Stimulated activated CD4-positive, alpha-beta T cell treated with anti-CD3 and anti-CD28 coated beads, Interleukin-2, amount 100 ng/mL, for 24 hours (primary cell): Measurements from ENCODE around the gene MRAS.

Experiments
- DNase-seq, 2 donors: peaks; one replicate each; pipeline ENCODE4 v3.0.0-alpha.2; 2020

The MRAS gene

DNA sequence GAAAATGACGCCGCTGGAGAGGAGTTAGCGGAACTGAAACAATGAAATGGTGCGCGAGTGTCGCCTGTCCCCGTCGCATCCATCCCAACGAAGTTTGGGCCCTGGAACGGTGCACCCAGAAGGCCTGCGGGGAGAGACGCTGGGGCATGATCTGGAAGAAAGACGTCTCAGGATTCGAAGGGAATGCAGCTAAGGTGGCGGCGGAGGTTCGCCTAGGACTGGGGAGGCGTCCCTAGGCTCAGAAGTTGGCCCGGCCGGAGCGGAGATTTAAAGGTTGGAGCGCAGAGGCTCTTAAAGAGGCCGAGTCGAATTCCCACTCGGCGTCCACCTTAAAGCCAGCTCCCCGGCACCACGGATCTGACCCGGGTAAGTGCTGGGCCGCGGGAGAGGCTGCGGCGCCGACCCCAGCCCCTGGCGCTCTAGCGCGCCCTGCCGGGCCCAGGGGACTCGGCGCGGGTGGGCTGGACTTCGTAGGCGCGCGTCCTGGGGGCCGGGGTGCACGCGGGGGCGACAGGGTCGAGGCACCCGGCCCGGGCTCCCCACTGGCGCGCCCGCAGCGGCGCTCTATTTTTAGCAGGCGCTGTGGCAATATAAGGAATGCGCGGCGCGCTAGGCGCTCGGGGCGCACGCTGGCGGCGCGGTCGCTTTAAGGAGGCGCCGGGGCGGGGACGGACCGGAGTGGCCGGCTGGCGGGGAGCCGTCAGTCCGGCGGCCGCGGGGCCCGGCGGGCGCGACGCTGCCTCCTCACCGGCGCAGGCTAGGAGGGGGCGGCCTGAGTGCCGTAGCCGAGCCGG, at the start of gene MRAS:
Gene MRAS (plus strand): TSS at position 620 of the 794 bp plus-strand sequence. CDS start 24,305 bp downstream, outside the sequence.
- DNase-seq = peak in 1 of 2 donors; percentile 46

DNA sequence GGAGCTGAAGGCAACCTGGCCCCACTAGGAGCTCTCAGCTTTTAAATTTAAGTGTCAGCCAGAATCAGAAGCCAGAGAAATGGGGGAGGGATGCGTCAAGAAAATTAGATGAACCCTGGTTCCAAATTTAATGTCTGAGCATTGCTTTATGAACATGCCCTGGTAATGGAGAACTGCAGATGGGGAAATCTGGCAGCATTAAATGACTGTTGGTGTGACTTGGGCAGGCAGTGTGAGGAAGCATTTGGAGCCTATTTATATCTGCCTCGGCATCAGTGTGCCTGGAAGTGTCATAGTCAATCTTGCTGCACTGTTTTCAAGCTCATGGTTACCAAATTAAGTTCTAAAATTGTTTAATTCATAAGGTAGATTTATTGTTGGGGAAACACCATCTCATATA, 47.7 kb upstream of the MRAS start:
- DNase-seq = no peak

DNA sequence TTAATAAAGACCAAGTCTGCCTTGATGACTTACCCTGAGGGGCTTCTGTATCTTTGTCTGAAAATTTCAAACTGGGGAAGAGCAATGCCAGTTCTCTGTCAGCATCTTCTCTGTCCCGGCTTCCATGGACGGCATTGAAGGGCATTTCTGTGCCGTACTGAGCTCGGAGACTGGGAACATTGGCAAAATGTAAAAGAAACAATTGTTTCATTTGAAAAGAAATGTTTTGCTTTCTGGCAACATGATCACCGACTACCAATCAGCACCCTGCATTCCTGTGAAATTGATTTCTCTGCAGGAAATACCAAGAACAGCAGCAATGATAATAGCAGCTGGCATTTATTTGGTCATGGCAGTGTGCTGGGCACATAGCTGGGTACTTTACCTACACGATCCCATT, 44.9 kb upstream of the MRAS start:
- no peak for DNase-seq

DNA sequence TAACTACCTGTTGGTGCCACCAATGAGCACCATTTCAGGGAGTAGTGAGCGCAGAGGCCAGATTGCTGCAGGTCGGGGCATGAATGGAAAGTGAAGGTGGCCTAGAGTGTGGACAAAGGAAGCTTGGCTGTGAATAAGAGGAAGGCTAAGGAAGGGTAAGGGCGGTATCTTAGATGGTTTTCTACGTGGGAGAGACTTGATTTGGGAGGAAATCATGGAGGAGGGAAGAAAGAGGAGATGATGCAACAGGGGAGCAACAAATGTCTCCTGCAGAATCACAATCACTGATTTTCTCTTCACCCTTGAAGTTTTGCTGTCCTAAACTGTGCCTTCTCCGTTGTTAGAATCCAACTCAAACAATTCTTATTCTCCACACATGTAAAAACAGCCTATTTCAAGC, 40.5 kb upstream of the MRAS start:
- no peak for DNase-seq

DNA sequence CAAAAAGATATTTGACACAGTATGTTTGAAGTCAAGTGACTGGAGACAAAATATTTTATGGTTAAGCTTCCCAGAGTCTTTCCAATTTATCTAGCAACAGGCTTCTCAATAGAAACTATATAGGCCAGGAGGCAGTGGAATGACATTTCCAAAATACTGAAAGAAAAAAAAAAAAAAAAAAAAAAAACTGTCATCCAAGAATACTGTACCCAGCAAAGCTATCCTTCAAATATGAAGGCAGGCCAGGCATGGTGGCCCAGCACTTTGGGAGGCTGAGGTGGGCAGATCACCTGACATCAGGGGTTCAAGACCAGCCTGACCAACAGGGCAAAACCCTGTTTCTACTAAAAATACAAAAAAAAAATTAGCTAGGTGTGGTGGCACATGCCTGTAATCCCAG, 39.6 kb upstream of the MRAS start:
- no peak for DNase-seq

DNA sequence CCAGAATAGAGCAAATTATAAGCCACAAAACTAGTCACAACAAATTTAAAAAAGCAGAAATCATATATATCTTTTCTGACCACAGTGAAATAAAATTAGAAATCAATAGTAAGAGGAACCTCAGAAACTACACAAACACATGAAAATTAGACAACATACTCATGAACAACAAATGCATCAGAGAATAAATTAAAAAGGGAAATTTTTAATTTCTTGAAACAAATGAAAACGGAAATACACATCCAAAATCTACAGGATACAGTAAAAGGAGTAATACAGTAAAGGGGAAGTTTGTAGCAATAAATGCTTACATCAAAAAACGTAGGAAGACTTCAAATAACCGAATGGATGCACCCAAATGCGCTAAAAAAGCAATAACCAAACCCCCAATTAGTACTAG, 37.9 kb upstream of the MRAS start:
- no peak for DNase-seq

DNA sequence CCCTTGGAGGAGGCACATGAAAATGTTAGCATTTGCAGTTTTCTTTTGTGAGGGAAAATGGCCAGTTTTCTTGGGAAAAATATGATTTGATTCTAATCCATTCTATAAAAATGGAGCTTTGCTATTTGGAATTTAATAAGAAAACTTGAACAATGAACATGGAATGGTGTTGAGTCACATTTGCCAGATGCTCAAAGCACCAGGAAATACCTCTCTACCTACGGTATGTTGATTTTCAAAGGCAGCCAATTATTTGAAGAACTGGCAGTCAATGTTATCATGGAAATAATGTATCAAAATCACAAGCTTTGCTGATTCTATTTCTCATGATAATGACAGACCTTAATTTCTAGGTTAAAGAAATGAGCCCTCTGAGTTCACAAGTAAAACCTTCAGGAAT, 33.6 kb upstream of the MRAS start:
- DNase-seq = no peak

DNA sequence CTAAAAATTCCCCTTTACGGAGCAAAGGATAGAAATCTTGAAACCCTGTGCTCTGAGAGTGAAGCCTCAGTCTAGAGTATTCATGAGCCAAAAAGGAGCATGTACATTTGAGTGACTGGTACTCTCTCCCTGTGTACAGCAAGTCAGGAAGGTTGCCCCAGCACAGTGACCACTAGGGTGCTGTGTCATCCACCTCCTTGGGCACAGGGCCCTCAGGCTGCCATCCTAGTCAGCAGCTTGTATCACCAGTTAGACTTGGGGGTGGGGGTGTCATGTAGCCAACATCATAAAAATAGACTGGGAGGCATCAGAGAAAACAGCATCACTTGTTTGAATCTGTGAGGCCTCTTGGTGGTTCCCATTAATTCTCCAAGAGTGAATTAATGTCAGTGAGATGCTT, 30.7 kb upstream of the MRAS start:
- no peak for DNase-seq

DNA sequence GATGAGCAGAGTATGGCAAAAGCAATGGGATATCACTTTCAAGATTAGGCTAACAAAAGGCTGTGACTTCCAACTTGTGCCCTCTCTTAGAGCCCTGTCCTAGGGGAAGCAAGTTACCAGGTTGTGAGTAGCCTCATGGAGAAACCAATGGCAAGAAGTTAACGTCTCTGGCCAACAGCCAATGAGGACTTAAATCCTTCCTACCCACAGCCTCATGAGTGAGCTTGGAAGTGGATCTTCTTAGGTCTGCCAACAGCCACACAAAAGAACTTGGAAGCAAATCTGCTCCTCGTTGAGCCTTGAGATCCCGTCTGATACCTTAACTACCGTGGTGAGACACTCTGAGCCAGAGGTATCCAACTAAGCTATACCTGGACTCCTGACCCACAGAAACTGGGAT, 24.4 kb upstream of the MRAS start:
- no peak for DNase-seq

DNA sequence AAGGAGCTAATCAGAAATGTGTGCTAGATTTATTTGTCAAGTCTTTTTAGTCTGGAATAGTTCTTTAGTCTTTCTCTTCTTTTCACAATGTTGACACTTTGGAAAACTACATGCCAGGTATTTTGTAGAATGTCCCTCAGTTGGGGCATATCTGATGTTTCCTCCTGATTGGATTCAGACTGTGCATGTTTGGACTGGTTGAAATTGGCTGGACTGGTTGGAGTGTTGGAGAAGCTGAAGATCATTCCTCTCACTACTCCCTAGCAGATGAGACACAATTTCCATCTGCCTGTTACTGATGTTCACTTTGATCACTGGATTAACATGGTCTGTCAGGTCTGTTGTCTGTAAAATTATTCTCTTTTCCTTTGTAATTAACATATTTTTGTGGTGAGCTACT, 22.4 kb upstream of the MRAS start:
- no peak for DNase-seq

DNA sequence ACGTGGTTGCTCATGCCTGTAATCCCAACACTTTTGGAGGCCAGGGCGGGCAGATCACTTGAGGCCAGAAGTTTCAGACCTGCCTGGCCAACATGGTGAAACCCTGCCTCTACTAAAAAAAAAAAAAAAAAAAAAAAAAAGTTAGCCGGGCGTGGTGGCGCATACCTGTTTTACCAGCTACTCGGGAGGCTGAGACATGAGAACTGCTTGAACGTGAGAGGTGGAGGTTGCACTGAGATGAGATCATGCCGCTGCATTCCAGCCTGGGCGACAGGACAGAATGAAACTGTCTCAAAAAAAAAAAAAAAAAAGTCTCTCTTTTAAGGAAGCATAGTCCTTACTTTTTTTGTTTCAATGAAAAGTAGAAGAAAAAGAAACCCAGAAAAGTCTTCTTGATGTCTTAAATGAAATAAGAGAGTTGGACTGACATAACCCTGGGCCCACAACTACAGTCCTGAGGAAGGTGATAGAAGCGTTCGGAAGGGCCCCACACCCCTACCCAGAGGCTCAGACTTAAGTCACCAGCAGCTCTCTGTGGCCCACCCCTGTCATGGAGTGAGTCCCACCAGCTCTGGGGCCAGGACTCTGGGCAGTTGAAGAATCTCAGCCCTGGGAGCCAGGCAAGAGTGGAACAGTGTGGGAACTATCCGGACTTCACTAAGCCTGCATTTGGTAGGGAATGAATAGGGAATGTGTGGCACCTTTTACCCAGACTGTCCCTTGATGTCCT, 21.3 kb upstream of the MRAS start:
- DNase-seq = no peak

DNA sequence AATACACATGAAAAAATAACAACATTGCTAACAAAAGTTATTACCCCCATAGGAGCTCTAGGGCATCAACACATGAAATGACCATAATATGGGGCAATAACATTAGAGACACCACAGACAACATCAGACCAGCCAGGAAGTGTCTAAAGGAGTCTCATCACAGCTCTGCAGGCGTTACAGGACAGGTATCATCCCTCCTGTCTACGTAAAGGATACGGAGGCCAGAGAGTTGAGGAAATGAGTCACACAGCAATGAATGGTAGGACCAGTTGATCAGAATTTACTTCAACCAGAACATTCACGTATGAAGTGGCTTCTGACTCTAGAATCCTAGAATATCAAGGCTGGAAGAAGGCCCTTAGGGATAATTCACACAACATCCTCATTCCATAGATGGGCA, 20.5 kb upstream of the MRAS start:
- DNase-seq = no peak

DNA sequence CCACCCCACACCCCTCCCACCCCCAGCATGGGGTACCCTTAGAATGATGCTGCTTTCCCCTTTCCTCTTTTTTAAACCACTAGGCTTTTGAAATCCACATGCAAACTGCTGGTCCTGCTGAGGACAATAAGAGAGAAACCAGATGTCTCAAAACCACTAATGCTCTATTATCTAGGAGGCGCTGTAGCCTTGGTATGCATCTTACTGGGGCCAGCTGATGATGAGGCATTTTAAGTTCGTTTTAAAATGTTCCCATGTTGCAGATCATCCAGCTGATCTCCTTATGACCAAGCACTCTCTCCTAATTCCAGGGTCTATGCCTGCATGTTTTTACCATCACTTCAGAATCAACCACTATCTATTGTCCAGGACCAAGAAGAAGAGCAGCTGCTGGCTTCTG, 20.0 kb upstream of the MRAS start:
- DNase-seq = no peak

DNA sequence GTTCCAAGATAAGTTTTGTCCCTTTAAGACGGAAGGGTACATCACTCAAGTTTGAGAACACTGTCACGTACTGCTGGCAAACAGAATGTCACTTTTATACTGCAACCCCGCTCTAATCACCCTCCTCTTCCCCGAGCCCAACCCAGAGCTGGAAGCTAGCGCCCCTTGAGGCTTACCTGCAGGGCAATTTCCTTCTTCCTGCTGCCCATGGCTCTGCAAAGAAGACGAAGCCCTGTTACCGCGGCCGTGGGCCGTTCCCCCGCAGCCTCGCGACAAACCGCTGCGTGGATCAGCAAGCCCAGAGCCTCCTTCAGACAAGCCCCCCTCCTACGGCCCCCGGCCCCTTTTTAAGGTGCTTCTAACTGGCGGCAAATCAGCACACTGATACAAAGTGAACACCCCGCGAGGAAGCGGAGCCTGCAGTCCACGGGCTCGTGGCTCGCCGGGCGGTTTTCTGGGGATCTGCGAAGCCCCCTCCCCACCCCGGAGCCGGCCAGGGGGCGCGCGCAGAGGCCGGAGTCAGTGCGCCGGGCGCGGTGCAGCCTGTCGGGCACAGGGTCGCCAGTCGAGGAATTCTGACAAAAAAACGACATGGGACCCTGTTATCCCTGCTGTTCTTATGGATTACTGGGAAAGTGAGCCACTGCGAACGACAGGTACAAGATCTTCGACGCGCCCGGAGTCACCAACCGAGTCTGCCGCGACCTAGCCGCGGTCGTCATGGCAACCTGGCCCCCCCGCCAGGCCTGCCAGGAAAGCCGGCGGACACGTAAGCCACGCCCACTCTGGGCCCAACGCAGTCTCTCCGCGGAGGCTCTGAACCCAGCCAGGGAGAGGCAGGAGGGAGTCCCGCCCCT, 19.0 kb upstream of the MRAS start, which contains the start of gene NME9:
Gene NME9 (minus strand): TSS at position 725 of the 857 bp plus-strand sequence. CDS start 516 bp downstream, at position 209.
- peak; percentile 87 to 90 for DNase-seq

DNA sequence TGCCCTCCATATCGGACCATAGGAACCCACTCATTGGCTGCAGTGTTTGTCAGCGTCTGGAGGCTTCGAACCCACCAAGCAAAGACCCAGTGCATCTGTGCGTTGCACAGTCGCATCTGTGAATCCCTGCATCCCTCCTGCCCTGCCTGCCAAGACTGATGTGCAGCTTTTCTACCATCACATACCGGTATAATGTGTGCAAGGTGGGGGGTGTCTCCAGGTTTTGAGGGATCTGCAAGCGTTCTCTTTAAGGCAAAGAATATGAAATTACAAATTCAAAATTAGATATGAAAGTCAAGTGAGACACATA, 18.4 kb upstream of the MRAS start:
- no peak for DNase-seq

DNA sequence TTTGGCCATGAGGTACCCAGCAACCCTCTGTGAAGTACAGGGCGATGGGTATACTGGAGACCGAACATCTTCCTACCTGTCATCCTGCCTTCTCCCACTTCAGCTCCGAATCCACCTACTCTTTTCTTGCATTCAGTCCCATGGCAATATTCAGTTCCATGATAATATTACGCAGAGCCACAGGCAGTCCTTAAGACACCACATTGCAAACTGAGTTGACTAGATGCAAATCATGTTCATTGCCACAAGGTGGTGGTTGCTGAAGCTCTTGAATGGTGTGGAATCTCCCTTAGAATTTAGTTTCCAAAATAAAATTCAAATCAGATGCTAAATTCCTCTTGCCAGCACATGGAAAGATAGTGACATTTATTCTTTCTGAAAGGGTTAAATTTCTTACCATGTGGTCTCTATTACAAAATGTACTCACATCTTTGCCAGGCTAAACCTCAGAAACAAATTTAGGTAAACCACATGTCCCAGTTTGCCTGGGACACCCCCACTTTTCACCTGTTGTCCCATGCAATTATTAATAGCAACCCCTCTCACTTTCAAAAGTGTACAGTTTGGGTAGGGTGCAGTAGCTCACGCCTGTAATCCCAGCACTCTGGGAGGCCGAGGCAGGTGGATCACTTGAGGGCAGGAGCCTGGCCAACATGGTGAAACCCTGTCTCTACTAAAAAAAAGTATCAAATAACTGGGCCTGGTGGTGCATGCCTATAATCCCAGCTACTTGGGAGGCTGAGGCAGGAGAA, 17.1 kb upstream of the MRAS start:
- DNase-seq = no peak

DNA sequence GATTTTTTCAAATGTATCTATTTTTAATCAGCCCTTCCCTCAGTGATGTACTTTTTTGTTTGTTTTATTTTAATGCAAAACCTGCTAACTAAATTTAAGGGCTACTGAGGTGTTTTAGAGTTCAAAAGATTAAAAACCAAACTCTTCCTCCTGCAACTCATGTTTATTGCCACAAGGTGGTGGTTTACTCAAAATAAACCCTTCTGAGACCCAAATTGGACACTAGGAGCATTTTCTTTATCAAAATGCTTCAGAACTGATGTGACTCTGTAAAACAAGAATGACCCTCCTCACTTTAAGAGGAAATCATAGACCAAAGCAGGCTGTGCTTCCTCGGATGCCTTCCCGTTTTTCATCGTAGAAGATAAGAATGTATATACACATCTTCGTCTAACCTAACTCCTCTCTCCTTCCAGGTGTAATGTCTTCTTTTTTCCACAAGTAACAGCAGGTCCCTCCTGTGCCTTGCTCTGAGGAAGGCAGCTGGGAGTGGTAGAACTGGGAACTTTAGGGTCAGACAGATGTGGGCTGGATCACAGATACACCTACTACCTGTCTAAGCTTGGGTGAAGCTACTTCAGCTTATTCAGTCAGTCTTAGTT, 15.8 kb upstream of the MRAS start:
- DNase-seq = no peak

DNA sequence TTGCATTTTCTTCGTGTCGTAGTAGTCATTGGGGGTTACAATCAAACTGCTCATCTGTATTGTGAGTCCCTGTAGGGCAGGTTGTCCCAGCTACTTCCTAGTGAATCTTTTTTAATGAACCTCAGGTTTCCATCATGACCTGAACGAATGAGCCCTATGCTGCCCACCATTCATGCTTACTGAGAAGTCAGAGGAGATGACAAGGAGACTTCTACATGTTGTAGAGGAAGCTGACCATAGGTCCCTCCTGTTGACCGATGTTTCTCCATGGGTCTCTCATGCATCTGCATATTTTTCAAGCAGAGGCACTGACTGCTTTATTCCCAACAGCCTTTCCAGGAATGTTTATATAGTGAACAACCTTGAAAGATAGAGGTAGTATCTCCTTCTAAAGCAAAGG, 13.8 kb upstream of the MRAS start:
- no peak for DNase-seq

DNA sequence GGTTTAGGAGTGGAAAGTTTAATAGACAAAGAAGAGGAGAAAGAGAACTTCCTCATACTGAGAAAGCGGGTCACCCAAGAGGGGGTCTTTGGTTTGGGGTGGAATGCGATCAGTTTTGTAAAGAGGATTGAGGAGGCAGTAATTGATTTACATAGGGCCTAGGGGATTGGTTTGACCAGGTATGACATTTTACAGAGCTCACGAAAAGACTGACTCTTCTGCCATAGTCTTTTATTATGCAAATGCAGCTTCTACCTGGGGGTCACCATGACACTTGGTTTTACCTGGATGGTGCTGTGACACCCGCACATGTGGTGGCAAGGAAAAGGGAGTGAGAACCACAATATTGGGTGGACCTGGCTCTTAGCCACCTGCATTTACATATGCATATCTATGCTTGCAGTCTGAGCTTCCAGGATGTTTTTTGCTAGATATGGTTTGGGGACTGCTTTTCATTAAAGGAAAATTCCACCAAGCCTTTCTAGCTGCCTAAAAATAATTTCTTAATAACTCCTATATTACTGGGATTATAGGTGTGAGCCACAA, 11.9 kb upstream of the MRAS start:
- DNase-seq = no peak

DNA sequence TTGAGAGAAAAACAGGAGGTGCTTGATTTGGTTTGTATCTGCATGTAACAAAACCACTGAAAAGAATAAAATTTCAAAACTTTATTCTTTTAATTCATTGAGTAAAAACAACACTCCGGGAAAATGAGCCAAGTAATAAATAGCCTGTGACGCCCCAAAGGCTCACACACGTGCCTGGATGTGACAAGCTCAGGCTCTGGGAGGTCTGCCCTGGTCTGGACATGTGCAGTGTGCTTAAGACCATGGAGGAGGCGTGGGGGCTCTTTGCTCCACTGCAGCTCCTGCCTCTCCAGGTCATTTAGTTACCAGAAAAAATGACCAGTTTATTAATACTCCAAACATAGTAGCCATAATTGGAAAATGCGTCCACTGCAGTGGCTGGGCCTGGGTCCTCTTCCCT, 10.1 kb upstream of the MRAS start:
- no peak for DNase-seq

DNA sequence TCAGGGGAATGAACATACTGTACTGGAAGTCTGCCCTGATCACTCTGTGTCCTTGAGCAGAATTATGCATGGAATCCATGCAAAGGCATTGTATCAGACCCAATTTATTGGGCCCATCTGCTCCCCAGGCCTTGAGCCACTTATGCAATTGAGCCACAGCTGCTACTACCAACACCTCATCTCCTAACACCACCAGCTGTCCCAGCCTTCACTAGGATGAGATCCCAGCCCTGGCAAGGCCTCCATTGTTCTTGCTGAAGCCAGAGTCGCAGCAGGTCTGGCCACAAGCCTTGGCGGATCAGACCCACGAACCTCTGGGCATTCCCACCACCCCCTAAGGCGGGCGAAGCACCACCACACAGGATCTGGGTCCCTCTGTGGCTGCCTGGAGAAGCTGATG, 9.6 kb upstream of the MRAS start:
- no peak for DNase-seq

DNA sequence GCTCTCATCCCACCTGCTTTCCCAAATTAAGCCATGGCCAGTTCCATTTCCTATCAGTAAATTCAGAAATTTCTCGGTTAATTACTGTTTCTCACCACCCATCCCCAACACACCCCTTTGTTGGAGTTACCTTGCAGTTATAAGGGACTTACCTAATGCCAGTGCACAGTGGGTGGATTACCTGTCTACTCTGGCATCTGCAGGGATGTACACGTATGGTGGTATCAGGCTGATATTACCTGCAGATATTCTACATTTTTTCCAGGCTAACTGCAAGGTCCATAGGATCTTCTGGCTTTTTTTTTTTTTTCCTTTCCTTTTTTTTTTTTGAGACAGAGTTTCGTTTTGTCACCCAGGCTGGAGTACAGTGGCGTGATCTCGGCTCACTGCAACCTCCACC, 7.9 kb upstream of the MRAS start:
- no peak for DNase-seq
